ENCODE results near the gene CWC22.
"Not testable (repeated sequence)": the region's sequence is repeated elsewhere in the genome, so short reads cannot be mapped to it uniquely, and the experiment has no call there.

Gene CWC22

GRCh38 chr2:179987916-179988315 is 19.2 kb downstream of the CWC22 start:
- H3K36me3 ChIP-seq (ENCODE audit: control insufficient read depth in 5 of 5, insufficient read depth in 5 of 5, low read length in 5 of 5): peaks cover 38 to 60% (median 53%) of the 10 kb centered on the region in 5 donors
- H3K4me1 ChIP-seq (ENCODE audit: control insufficient read depth in 5 of 5, insufficient read depth in 5 of 5, low read length in 5 of 5): peaks cover 0 to 2% (median 0%) of the 10 kb centered on the region in 5 donors
- no peak overlapping the region for H3K4me3 ChIP-seq (ENCODE audit: low read depth in 1 of 5, low read length in 5 of 5)
- no peaks in the 10 kb centered on the region for H3K9me3 ChIP-seq (ENCODE audit: control insufficient read depth in 5 of 5, low read length in 5 of 5)
- no peak overlapping the region for H3K27ac ChIP-seq (ENCODE audit: low read depth, low read length)
- no peak overlapping the region for H3K9ac ChIP-seq (ENCODE audit: low read length in 5 of 5)
- H3K27me3 ChIP-seq (ENCODE audit: control insufficient read depth in 5 of 5, insufficient read depth in 4 of 5, low read length in 5 of 5): no peaks in the 10 kb centered on the region

GRCh38 chr2:179985163-179985820 is 21.8 kb downstream of the CWC22 start:
- H3K4me1 ChIP-seq (ENCODE audit: control insufficient read depth in 5 of 5, insufficient read depth in 5 of 5, low read length in 5 of 5): no peaks in the 10 kb centered on the region

GRCh38 chr2:179983250-179983932 is 23.7 kb downstream of the CWC22 start:
- peaks cover 44 to 78% (median 75%) of the 10 kb centered on the region in 5 donors for H3K36me3 ChIP-seq (ENCODE audit: control insufficient read depth in 5 of 5, insufficient read depth in 5 of 5, low read length in 5 of 5)

More at GRCh38 chr2:179985163-179985820, 21.8 kb downstream of the CWC22 start:
- H3K4me3 ChIP-seq (ENCODE audit: low read depth in 1 of 5, low read length in 5 of 5): no peak overlapping the region
- no peaks in the 10 kb centered on the region for H3K27me3 ChIP-seq (ENCODE audit: control insufficient read depth in 5 of 5, insufficient read depth in 4 of 5, low read length in 5 of 5)
- H3K27ac ChIP-seq (ENCODE audit: low read depth, low read length): no peak overlapping the region
- H3K9me3 ChIP-seq (ENCODE audit: control insufficient read depth in 5 of 5, low read length in 5 of 5): no peaks in the 10 kb centered on the region
- H3K9ac ChIP-seq (ENCODE audit: low read length in 5 of 5): no peak overlapping the region
- peaks cover 31 to 64% (median 61%) of the 10 kb centered on the region in 5 donors for H3K36me3 ChIP-seq (ENCODE audit: control insufficient read depth in 5 of 5, insufficient read depth in 5 of 5, low read length in 5 of 5)

GRCh38 chr2:179981085-179981484 is 26.0 kb downstream of the CWC22 start:
- Histone ChIP-seq H3K36me3 (ENCODE audit: control insufficient read depth in 5 of 5, insufficient read depth in 5 of 5, low read length in 5 of 5) (peaks cover 37 to 71% (median 66%) of the 10 kb centered on the region in 5 donors), H3K9ac (ENCODE audit: low read length in 5 of 5) (no peak overlapping the region)

More at GRCh38 chr2:179983250-179983932, 23.7 kb downstream of the CWC22 start:
- no peak overlapping the region for H3K4me3 ChIP-seq (ENCODE audit: low read depth in 1 of 5, low read length in 5 of 5)
- no peaks in the 10 kb centered on the region for H3K4me1 ChIP-seq (ENCODE audit: control insufficient read depth in 5 of 5, insufficient read depth in 5 of 5, low read length in 5 of 5)
- no peak overlapping the region for H3K27ac ChIP-seq (ENCODE audit: low read depth, low read length)
- no peaks in the 10 kb centered on the region for H3K27me3 ChIP-seq (ENCODE audit: control insufficient read depth in 5 of 5, insufficient read depth in 4 of 5, low read length in 5 of 5)
- no peak overlapping the region for H3K9ac ChIP-seq (ENCODE audit: low read length in 5 of 5)
- H3K9me3 ChIP-seq (ENCODE audit: control insufficient read depth in 5 of 5, low read length in 5 of 5): no peaks in the 10 kb centered on the region

GRCh38 chr2:179974761-179975160 is 32.3 kb downstream of the CWC22 start:
- Histone ChIP-seq H3K27ac (ENCODE audit: low read depth, low read length) (no peak overlapping the region), H3K27me3 (ENCODE audit: control insufficient read depth in 5 of 5, insufficient read depth in 4 of 5, low read length in 5 of 5) (no peaks in the 10 kb centered on the region), H3K36me3 (ENCODE audit: control insufficient read depth in 5 of 5, insufficient read depth in 5 of 5, low read length in 5 of 5) (peaks cover 26 to 58% (median 42%) of the 10 kb centered on the region in 5 donors), H3K4me1 (ENCODE audit: control insufficient read depth in 5 of 5, insufficient read depth in 5 of 5, low read length in 5 of 5) (no peaks in the 10 kb centered on the region), H3K4me3 (ENCODE audit: low read depth in 1 of 5, low read length in 5 of 5) (no peak overlapping the region), H3K9me3 (ENCODE audit: control insufficient read depth in 5 of 5, low read length in 5 of 5) (no peaks in the 10 kb centered on the region), H3K9ac (ENCODE audit: low read length in 5 of 5) (no peak overlapping the region)

More at GRCh38 chr2:179981085-179981484, 26.0 kb downstream of the CWC22 start:
- Histone ChIP-seq H3K4me3 (ENCODE audit: low read depth in 1 of 5, low read length in 5 of 5) (no peak overlapping the region), H3K27ac (ENCODE audit: low read depth, low read length) (no peak overlapping the region), H3K9me3 (ENCODE audit: control insufficient read depth in 5 of 5, low read length in 5 of 5) (no peaks in the 10 kb centered on the region), H3K27me3 (ENCODE audit: control insufficient read depth in 5 of 5, insufficient read depth in 4 of 5, low read length in 5 of 5) (no peaks in the 10 kb centered on the region), H3K4me1 (ENCODE audit: control insufficient read depth in 5 of 5, insufficient read depth in 5 of 5, low read length in 5 of 5) (no peaks in the 10 kb centered on the region)

- H3K9ac ChIP-seq (ENCODE audit: low read length in 5 of 5): no peak overlapping the region
- H3K9me3 ChIP-seq (ENCODE audit: control insufficient read depth in 5 of 5, low read length in 5 of 5): no peaks in the 10 kb centered on the region
- H3K27ac ChIP-seq (ENCODE audit: low read depth, low read length): no peak overlapping the region
- no peak overlapping the region for H3K4me3 ChIP-seq (ENCODE audit: low read depth in 1 of 5, low read length in 5 of 5)
- H3K36me3 ChIP-seq (ENCODE audit: control insufficient read depth in 5 of 5, insufficient read depth in 5 of 5, low read length in 5 of 5): peaks cover 30 to 54% (median 48%) of the 10 kb centered on the region in 5 donors
- H3K4me1 ChIP-seq (ENCODE audit: control insufficient read depth in 5 of 5, insufficient read depth in 5 of 5, low read length in 5 of 5): no peaks in the 10 kb centered on the region
- H3K27me3 ChIP-seq (ENCODE audit: control insufficient read depth in 5 of 5, insufficient read depth in 4 of 5, low read length in 5 of 5): no peaks in the 10 kb centered on the region
These were observed 40.2 kb downstream of the CWC22 start for GRCh38 chr2:179966778-179967394.

- Histone ChIP-seq H3K27me3 (ENCODE audit: control insufficient read depth in 5 of 5, insufficient read depth in 4 of 5, low read length in 5 of 5) (no peaks in the 10 kb centered on the region), H3K4me3 (ENCODE audit: low read depth in 1 of 5, low read length in 5 of 5) (no peak overlapping the region), H3K9ac (ENCODE audit: low read length in 5 of 5) (no peak overlapping the region), H3K9me3 (ENCODE audit: control insufficient read depth in 5 of 5, low read length in 5 of 5) (no peaks in the 10 kb centered on the region), H3K36me3 (ENCODE audit: control insufficient read depth in 5 of 5, insufficient read depth in 5 of 5, low read length in 5 of 5) (peaks cover 29 to 50% (median 44%) of the 10 kb centered on the region in 5 donors), H3K27ac (ENCODE audit: low read depth, low read length) (no peak overlapping the region), H3K4me1 (ENCODE audit: control insufficient read depth in 5 of 5, insufficient read depth in 5 of 5, low read length in 5 of 5) (no peaks in the 10 kb centered on the region)
These were observed 41.5 kb downstream of the CWC22 start for GRCh38 chr2:179965291-179966258.

GRCh38 chr2:179963626-179964025 is 43.5 kb downstream of the CWC22 start:
- H3K4me3 ChIP-seq (ENCODE audit: low read depth in 1 of 5, low read length in 5 of 5): no peak overlapping the region
- no peaks in the 10 kb centered on the region for H3K27me3 ChIP-seq (ENCODE audit: control insufficient read depth in 5 of 5, insufficient read depth in 4 of 5, low read length in 5 of 5)
- H3K27ac ChIP-seq (ENCODE audit: low read depth, low read length): no peak overlapping the region
- no peaks in the 10 kb centered on the region for H3K4me1 ChIP-seq (ENCODE audit: control insufficient read depth in 5 of 5, insufficient read depth in 5 of 5, low read length in 5 of 5)
- H3K9ac ChIP-seq (ENCODE audit: low read length in 5 of 5): no peak overlapping the region
- peaks cover 29 to 46% (median 38%) of the 10 kb centered on the region in 5 donors for H3K36me3 ChIP-seq (ENCODE audit: control insufficient read depth in 5 of 5, insufficient read depth in 5 of 5, low read length in 5 of 5)
- H3K9me3 ChIP-seq (ENCODE audit: control insufficient read depth in 5 of 5, low read length in 5 of 5): no peaks in the 10 kb centered on the region

- peaks cover 19 to 31% (median 30%) of the 10 kb centered on the region in 5 donors for H3K36me3 ChIP-seq (ENCODE audit: control insufficient read depth in 5 of 5, insufficient read depth in 5 of 5, low read length in 5 of 5)
- H3K9me3 ChIP-seq (ENCODE audit: control insufficient read depth in 5 of 5, low read length in 5 of 5); H3K9ac ChIP-seq (ENCODE audit: low read length in 5 of 5); H3K4me3 ChIP-seq (ENCODE audit: low read depth in 1 of 5, low read length in 5 of 5); H3K27me3 ChIP-seq (ENCODE audit: control insufficient read depth in 5 of 5, insufficient read depth in 4 of 5, low read length in 5 of 5); H3K27ac ChIP-seq (ENCODE audit: low read depth, low read length); H3K4me1 ChIP-seq (ENCODE audit: control insufficient read depth in 5 of 5, insufficient read depth in 5 of 5, low read length in 5 of 5): not testable (repeated sequence)
These were observed 48.8 kb downstream of the CWC22 start for GRCh38 chr2:179958251-179958650.
